GM04503 (cell line): ENCODE measurements around the gene CHMP6.
A peak's percentile ranks its signal among the peaks of the same experiment; 100 is the strongest.

Experiments
- DNase-seq: peaks from one replicate; pipeline ENCODE4 v3.0.0-alpha.2; 2012; ENCODE audit warnings: low read depth

Gene CHMP6

DNA sequence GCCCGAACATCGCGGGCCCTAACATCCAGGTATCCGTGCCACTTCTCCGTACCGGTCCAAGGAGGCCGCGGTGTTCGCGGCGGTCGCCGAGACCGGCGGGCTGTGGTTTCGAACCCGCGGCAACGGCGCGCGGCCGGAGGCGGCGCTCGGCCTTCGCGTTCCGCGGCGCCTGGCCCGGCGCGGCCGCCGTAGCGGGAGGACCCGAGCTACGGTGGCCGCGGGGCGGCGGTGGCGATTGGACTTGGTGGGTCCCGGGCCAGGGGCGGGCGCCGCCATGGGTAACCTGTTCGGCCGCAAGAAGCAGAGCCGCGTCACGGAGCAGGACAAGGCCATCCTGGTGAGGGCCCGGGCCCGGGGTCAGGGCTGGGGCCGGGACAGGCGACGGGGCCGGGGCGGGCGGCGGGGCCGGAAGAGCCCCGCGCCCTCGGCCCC lies at the start of gene CHMP6:
CHMP6 (plus strand) TSS at position 197 of the 432 bp plus-strand sequence; CDS start at position 275, 78 bp downstream.
- no peak for DNase-seq

DNA sequence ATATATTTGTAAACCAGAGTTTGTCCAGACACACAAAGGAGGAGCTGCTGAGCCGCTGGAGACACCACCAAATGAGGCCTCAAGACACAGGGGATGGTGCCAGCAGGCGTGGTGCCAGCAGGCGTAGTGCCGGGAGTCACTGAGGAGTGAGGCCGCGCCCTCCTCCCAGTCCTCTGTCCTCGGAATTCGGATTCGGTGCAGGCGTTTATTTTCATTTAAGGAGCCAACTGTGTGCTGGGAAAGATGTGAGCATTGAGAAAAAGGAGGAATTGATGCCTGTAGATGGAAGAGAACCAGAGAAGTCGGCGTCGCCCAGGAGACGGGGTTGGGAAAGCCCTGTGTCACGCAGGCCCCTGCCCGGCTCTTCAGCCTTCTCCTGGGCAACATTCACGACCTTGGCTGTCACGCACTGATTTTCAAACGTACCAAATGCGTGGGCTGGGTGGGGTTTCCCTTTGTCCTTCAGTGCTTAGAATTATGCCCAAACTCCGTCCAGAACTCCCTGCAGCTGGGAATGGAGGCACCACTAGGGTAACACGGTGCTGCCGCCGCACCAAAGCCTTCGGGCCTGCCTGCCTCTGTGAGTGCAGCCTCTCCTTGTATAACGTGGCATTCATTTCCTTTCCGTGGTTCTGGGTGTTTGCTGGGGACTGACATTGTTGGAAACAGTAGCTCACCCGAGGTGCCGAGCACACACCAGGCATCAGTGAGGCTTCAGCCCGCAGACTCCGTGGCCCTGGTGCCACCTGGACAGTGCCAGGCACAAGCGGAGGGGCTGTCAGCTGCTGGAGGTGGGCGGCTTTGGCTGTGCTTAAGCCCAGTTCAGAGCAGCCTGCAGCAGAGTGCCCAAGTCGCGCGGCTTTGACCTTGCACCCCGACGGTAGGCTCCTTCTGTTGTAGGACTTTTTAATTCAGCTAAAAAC lies 49.0 kb upstream of the CHMP6 start:
- peak; percentile 70 for DNase-seq

DNA sequence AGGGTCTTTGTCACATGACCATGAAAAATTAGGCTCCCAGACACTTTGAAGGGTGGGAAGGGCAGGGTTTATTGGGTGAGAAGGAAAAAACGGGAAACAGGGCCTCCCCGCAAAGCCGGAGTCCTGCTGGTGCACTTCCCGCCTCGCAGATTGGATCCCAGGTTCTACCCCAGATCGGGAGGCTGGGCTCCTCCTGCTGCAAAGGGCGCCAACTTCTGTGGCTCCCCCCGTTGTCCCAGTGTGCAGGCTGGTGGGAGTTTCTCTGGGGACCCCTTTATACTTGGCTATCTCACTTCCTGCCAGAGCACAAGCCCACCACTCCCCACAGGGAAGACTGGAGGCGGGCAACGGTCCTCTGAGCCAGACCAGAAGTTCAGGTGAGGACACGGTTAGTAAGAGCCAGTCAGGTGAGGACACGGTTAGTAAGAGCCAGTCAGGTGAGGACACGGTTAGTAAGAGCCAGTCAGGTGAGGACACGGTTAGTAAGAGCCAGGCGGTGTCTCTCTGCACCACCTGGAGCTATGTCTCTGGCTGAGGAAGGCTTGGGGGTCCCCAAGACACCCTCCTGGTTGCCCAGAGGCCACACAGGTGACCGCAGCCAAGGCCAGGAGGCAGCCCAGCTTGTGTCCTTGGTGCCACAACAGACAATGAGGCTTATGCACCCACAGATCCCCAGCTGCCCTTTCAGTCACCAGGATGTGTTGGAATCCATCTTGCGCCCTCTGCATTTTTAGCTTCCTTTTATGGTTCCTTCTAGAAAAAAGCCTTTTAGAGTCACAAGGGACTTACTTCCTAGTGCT lies 48.1 kb upstream of the CHMP6 start:
- DNase-seq: no peak

DNA sequence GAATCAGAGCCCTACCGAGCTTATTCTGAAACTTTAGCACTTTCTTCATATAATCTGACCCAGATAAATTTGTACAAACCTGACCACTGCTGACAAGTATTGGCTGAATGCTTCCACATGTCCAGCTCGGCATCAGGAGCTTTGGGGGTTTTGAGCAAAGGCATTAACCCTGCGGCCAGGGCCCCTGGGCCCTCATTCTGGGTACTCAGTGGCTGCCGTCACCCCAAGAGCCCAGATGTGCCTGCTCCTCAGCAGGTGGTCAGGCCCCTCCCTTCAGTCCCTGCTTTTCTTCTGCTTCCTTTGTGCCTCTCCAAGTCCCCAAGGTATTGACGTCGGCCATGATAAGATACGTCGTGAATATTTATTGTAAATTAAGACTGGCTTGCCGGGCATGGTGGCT lies 47.3 kb upstream of the CHMP6 start:
- DNase-seq: no peak

DNA sequence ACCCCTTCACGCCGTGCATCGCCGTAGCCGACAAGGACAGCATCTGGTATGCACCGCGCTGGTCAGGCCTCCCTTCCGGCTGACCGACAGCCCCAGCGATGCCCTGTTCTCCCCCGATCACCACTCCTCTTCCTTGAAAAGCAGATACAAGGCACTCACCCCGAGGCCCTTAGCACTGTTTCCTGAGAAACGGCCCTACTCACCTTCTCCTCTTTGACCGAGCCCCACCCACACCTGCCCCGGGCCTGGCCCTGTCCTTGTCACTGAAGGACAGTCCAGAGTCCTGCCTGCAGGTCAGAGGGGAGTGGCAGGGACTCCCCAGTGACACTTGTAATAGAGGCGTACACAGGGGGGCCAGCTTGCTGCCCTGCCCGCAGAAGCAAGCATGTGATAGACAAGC lies 45.9 kb upstream of the CHMP6 start:
- no peak for DNase-seq

DNA sequence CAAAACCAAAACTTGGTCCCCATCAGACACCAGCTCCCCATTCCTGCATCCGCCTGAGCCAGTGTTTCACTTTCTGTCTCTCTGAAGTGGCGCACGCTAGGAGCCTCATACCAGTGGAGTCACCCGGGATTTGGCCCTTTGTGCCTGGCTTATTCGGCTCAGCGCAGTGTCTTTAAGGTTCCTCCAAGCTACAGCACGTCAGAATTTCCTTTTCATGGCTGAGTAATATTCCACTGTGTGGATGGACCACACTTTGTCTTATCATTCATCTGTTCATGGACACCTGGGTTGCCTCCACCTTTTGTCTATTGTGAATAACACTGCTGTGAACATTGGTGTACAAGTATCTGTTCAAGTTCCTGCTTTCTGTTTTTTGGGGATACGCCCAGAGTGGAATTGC lies 45.2 kb upstream of the CHMP6 start:
- DNase-seq: no peak

DNA sequence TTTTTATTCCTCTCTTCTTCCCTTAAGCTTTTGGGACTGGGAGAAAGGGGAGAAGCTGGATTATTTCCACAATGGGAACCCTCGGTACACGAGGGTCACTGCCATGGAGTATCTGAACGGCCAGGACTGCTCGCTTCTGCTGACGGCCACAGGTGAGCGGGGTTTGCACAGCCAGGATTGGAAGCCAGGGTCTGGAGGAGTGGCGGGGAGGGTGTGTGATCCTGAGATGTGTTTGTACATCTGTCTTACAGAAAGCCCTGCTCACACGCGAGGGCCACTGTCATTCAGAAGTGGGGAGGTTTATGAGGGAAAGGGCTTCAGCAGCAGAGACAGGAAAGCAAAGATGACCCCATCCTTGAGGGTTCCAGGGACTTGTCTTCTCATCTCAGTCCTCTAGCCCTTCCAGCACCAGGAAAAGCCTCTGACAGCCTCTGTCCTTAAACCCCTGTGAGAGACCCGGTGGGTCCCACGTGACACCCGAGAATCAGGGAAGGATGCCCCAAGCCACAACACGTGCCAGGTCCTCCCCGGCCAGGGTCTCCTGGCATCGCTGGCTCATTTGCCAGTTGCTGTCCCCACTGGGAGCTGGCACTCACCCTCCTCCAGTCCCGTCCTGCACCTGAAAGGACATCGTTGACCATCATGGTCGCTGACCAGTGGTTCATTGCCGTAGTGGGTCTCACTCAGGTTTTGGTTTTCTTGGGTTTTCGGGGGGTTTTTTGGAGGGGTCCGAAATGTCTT lies 44.3 kb upstream of the CHMP6 start:
- no peak for DNase-seq

DNA sequence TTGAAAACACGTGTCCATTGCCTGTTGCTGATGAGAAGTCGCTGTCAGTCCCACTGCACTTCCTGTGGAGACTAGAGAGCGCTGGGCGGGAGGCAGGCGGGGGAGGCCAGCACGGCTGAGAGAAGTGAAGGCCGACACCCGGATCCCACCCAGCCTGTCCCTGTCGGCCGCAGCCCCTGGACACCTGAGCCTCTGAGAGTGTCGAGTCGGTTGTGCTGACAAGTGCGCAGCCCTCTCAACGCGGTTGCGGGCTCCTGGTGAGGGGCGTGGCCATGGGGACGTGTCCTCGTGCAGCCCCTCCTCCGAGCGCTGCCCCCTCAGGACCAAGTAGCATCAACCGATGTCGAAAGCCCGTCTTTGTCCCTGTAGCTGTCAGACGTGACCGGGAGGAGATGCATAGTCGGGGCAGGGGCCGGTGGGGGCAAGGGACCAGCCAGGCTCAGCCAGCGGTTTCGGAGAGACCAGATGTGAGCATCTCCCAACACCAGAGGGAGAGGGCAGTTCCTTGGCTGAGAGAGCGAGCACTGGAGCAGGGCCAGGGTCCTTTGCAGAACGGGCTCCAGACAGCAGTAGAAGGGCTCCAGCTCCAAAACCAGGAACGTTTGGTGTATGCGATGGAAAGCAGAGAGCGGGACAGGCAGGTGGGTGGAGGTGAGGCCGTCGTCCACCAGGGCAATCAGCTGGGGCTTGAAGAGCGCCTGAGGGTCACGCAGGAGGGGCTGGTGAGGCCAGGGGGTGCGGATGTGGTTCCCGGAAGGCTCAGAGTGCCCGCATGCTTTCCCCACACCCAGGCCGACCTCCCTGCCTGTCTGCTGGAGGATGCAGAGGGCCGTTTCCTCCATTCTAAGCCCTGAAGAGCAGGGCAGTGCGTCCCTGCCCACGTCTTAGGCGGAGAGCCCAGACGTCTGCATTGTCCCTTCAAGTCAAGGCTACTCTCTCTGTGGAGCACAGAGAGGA lies 43.3 kb upstream of the CHMP6 start:
- DNase-seq: no peak

DNA sequence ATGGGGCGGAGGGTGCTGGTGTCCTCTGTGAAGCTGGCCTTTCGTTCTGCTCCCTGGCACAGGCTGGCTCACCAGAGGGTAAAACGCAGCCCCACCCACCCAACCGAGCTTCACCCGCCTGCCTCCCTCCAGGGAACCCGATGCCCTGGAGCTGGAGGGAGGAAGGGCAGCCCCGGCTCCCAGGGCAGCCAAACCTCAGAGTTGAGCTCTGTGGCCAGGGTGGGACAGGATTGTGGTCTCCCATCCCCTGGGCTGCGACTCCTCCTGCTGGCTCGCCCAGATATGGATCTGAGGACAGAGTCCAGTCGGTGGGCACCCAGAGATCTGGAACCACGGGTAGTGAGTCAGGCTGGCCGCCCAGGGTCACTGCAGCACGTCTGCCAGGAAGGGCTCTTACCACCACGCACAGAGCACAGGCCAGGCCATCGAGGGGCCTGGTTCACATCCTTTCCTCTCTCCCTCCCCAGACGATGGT lies 42.6 kb upstream of the CHMP6 start:
- no peak for DNase-seq

DNA sequence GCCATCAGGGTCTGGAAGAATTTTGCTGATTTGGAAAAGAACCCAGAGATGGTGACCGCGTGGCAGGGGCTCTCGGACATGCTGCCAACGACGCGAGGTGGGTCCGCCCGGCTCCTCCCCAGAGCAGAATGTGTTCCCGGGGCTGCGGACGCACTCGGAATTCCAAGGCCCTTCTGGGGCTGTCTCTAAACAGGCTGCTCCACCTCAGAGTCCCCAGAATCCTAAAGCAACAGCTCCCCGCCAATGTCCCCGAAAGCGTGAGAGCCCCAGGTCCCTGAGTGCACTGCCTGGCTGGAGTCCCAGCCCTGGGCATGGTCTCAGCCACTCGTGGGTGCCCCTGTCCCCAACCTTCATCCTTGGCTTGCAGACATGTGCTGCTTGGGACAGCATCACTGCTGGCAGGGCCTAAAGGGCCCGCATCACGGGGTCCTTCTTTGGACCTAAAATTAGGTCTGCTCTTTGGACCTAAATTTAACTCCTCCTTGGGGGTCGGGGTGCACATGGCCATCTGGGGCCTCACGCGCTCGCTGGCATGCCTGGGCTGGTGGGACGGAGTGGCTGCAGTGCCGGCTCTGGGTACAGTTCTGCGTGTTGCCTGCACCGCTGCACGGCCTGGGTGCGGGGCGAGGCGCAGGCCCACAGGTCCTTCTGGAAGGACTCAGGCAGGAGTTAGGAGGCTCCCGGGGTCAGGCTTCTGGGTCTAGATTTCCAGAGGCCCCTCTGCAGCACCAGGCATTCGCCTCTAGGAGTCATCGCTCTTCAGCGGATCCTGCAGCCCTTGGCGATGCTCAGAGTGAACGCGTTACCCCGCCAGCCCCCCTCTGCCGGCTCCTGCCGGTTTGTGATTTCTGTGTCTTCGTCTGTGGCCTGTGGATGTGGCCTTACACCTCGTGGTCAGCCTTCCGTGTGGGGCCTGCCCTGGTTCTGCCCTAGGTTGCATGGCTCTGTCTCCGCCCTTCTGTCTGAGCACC lies 41.9 kb upstream of the CHMP6 start:
- DNase-seq: no peak

DNA sequence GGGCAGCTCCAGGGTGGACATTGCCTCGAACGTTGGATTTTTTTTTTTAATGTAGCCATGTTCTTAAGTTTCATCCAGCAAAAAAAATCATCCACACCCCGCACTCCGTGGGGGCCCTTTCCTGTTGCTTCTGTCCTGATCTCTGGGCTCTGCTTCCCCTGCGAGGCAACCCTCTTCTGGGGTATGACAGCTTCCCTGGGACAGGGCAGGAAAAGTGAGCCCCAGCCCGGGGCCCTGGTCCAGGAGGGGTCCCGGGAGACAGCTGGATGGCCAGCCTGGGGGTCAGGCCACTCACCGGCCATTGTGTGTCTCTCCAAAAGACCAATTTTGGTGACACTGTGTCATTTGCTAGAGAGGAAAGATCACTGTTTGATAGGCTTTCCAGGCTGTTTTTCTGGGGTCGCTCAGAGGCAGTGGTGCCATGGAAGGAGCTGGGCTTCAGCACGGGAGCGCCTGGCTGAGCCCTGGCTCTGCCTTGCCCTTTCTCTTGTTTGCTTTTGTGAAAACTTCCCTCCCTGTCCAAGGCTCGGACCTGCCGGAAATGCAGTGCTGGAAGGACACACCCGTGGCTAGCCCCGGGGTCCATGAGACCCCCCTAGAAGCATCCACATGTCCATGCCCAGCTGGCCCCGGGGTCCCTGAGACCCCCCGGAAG lies 41.0 kb upstream of the CHMP6 start:
- no peak for DNase-seq

DNA sequence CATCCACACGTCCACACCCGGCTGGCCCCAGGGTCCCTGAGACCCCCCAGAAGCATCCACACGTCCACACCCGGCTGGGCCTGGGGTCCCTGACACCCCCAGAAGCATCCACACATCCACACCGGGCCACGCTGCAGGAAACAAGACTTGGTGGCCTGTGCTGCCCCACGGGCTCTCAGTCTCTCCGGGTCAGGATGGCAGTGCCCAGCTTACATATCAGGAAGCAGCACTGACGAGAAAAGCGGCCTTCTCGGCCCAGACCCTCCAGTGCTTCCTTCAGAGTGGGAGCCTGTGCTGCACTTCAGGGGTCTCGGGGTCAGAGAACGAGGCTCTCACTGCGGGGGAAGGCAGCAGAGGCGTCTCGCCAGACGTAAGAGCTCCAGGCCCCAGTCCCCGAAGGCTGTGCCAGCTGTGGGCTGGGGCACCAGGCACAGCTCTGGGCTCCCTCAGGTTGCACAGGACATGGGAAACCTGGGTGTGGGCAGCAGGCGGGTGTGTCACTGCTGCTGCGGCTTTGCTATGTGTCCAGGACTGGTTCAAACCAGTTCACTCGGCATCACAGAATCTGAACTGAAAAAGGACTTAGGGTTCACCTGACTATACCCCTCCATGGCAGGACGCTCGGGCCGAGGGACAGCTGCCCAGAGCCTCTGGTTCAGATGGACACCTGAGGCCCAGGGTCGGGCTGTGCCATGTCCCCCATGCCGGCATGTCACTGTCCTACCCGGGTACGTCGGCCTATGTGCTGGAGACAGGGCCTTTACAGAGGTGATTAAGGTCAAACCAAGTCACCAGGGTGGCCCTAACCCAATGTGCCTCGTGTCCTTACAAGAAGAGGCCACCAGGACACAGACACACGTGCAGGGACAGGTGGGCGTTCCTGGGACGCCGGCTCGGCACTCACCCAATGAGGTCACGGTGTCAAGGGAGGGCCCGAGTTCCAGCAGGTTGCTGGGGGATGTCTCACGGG lies 40.2 kb upstream of the CHMP6 start:
- no peak for DNase-seq

DNA sequence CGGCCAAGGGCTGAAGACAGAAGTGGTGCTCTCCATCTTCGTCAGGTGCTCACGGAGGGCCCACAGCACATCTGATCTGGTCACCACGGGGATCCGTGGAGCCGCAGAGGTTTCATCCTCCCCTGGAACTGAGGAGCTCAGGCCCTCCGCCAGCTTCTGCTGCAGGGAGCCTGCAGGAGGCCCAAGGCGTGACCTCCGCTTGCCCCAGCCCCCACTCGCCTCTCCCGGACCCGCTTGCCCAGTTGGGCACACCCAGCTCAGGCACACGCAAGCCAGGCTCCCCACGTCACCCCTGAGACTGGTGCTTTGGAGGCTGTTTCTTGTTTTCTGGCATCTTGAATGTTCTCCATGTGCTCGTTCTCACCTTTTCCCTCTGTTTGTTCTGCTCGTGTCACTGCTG lies 39.4 kb upstream of the CHMP6 start:
- no peak for DNase-seq

DNA sequence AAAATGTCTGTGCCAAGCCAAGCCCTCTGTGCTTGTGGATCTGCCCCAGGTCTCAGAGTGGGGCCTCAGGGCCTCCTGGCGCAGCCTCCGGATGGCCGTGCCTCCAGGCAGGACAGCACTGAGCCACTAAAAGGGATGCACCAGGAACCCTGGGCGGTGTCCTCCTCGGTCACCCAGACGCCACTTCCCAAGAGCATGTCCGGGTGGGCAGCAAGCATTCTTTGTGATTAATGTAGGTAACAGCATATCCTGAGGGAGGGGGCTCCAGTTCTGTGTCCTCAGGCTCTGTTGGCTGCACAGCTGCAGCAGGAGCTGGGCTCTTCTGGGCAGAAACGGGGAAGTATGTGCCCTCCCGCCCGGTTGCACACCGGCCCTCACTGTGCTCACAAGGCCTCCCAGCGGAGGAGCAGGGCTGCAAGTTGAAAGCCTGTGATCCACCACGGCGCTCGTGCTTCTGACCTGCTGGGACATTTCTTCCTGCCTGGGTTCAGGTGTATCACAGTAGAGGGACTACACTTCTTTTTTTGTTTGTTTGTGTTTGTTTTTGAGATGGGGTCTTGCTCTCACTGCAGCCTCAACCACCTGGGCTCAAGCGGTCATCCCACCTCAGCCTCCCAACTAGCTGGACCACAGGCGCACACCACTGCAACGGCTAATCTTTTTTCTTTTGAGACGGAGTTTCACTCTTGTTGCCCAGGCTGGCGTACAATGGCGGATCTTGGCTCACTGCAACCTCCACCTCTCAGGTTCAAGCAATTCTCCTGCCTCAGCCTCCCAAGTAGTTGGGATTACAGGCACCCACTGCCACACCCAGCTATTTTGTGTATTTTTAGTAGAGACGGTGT lies 37.9 kb upstream of the CHMP6 start:
- DNase-seq: no peak

DNA sequence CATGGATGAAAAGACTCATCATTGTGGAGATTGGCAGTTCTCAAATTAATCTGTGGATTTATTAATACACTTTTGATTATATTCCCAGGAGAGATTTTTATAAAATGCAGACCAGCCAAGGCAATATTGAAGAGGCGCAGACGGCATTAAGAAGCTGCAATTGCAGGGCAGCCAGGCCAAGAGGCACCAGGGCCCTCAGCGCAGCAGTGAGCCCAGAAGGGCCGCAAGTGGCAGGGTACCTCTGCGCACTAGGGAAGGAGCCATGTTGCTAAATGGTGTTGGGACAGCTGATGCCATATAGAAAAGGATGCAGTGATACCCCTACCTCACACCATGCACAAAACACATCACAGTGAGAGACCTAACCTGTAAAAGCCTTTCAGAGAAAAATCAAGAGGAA lies 36.6 kb upstream of the CHMP6 start:
- no peak for DNase-seq

DNA sequence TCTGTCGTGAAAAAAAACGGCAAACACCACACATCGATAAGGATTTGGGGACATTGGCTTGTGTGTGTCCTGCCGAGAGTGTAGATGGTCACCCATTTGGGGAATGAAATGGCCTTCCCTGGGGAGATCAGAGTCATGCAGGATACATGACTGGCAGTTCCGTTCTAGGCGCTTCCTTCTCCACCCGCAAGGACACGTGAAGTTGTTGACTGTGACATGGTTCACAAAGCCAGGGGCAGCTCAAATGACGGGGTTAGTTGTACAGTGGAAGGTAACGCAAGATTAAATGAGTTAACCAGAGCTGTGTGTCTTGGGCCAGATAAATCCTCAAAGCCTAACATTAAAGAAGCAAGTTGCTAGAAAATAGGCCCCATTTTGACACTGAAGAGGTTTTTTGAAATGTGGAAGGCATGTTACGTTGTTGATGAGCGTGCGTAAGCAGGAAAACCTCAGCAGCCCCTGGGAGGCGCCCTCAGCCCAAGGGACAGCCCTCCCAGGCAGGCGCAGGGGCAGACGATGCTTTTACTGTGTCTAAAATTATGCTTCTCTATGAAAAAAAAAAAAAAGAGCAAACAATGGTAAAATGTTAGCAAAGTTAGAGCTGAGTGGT lies 35.9 kb upstream of the CHMP6 start:
- no peak for DNase-seq
